ENCODE data around the gene PEPD.

DNA sequence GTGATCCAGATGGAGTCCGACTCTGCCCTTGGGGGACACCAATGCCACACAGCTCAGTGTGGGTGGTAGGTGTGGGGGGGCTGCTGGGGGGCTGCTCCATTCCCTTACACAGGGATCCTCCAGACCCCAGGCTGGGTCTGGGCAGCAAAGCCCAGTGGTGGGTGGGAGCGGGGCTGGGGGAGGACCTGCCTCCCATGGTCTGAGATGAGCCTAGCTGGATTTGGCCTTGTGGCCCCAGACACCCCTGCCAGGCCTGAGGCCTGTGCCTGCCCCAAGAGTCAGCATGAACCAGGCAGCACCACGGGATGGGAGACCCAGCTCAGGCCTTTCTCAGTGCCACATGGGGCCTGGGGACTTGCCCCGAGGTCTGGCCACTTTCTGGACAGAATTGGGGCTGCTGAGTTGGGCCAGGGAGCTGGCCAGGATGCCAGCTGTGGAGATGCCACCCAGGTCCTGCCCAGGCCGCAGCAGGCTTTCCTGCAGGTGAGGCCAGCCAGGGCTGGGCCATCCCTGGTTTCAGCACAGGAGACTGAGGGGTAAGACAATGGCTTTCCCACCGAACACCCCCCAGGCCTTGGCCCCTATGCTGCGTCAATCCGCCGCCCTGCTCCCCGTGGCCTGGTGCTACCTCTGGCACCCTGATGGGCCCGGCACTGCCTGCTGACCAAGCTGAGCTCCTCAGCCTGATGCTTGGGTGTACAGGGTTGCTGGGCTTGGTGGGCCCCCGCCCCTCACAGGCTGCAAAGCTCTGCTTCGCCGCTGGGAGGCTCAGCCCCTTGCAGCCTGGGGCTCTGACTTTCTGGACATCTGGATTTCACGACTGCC, 123.8 kb downstream of the PEPD start:
- TF ChIP-seq, protein P1, sequence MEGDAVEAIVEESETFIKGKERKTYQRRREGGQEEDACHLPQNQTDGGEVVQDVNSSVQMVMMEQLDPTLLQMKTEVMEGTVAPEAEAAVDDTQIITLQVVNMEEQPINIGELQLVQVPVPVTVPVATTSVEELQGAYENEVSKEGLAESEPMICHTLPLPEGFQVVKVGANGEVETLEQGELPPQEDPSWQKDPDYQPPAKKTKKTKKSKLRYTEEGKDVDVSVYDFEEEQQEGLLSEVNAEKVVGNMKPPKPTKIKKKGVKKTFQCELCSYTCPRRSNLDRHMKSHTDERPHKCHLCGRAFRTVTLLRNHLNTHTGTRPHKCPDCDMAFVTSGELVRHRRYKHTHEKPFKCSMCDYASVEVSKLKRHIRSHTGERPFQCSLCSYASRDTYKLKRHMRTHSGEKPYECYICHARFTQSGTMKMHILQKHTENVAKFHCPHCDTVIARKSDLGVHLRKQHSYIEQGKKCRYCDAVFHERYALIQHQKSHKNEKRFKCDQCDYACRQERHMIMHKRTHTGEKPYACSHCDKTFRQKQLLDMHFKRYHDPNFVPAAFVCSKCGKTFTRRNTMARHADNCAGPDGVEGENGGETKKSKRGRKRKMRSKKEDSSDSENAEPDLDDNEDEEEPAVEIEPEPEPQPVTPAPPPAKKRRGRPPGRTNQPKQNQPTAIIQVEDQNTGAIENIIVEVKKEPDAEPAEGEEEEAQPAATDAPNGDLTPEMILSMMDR (IDR thresholded peaks at IDR 0.05): no peak
- TF ChIP-seq POLR2A (IDR thresholded peaks at IDR 0.05) (no peak), POLR2AphosphoS5 (IDR thresholded peaks at IDR 0.05) (no peak)
